ENCODE measurements around the gene NFIA.

The NFIA gene

DNA sequence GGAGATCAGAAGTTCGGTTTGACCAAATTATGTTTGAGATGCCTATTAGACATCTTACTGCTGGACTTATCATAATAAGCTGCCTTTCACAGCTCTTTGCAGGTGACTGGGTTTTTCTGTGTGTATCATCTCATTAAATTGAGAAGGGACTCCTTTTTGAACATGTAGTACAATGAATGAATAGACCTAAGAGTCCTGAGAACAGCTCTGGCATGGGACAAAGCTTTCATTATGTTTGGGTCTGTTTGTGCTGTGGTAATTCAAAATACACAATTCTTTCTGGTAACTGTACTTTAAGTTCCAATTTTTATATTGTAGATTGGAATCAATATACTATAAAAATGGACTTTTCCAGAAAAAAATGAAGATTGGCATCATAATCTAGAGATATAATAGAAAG lies 330.2 kb downstream of the NFIA start:
- FAIRE-seq = no peak

DNA sequence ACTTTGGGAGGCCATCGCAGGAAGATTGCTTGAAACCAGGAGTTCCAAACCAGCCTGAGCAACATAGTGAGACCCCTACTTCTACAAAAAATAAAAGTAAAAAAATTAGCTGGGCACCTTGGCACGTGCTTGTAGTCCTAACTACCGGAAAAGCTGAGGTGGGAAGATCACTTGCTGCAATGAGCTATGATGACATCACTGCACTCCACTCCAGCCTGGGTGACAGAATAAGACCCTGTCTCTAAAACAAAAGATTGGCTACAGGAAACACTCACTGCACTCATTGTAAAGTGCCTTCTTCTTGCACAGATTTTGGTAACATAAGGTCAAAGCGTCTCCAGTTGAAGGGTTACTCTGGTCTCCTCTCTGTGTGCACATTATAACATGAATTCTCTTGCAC lies 336.8 kb downstream of the NFIA start:
- no peak for FAIRE-seq

- FAIRE-seq = no peak
Measured at GRCh38 chr1:61419657-61420056, 337.3 kb downstream of the NFIA start.

GRCh38 chr1:61420243-61420642 lies 337.9 kb downstream of the NFIA start:
- FAIRE-seq = no peak

- FAIRE-seq = no peak
Measured at GRCh38 chr1:61420909-61421835, 338.8 kb downstream of the NFIA start.

DNA sequence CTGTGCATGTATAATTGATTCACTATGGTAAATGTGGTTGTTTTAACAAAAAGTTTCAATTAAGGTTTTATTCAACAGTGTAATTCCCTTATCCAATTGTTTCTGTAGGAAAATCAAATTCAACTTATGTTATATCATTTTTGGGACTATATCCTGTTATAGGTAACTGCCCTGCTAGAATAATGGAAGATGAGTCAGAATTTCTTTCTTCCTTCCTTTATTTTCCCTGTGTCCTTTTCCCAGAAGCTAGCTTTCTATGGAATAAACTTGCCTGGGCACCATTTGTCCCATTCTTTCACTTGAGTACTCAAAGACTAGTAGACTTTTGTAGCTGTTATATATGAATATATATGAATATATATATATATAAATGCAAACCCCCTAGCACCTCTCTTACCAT lies 341.3 kb downstream of the NFIA start:
- no peak for FAIRE-seq

DNA sequence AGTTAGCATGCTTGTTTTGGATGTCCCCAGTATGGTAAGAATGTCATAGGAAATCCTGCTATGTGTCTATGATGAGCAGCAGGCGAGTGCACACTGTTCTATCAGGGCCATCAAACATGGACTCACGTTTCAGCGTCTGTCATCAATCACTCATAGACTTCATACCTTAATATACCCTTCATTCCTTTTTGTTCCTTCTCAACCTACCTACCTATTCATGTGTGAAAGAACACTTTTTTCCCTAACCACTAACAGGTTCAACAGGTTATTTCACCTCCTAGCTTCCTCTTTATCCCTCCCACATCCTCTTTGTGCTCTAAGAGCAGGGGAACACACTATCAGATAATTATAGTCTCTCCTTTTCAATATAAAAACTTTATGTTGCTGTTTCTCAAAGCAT lies 342.0 kb downstream of the NFIA start:
- FAIRE-seq = no peak

- no peak for FAIRE-seq
Measured at GRCh38 chr1:61425040-61425439, 342.7 kb downstream of the NFIA start.

DNA sequence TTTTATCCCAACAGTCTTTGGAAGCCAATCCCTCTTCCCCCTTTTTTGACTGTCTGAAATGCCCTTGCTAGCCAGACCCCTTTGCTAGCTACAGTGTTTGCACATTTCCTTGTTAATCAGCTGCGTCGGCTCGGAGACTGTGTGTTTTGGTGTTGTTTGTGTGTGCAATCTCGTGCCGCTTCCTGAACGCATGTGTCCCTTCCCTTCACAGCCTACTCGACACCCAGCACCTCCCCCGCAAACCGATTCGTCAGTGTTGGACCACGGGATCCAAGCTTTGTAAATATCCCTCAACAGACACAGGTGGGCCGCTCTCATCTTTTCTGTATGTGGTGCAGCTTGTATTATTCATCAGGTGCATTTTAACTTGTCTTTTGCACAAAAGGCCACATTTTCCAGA lies 343.9 kb downstream of the NFIA start:
- FAIRE-seq = no peak

GRCh38 chr1:61426885-61427284 lies 344.5 kb downstream of the NFIA start:
- FAIRE-seq = no peak

DNA sequence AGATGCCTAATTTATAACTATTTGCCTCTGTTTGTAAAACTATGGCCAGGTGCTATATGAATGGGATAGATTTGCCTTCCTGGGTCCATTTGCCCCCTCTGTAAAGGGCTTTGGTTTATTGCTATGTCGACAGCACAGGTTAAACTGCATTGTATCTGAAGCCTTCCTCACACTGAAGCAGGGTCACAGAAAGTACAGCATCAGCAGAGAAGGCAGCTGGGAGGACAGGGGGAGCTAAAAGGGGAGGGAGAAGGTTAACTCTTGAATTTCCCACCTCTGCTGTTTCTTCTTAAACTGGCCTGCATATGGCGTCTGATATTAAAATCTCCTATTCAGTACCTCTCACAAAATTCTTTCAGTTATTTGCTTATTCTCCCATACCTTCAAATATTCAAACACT lies 345.1 kb downstream of the NFIA start:
- no peak for FAIRE-seq

DNA sequence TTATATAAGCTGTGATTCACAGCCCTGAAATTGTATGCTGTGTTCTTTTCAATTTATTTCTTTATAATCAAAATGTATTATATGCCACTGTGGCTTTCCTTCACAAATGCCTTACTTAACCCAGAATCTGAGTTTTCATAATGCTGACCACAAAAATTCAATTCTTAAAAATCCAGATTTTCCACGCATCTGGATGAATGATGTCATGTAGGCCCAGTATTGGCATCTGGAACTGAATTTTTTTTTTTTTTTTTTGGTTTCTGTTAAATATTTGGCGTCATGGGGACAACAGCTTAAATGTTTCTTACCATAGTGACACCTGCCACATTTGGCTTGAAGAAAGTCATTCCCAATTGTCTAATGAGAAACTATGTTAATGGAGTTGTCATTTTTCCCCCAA lies 345.8 kb downstream of the NFIA start:
- no peak for FAIRE-seq

GRCh38 chr1:61432616-61433388 lies 350.4 kb downstream of the NFIA start:
- FAIRE-seq = no peak

DNA sequence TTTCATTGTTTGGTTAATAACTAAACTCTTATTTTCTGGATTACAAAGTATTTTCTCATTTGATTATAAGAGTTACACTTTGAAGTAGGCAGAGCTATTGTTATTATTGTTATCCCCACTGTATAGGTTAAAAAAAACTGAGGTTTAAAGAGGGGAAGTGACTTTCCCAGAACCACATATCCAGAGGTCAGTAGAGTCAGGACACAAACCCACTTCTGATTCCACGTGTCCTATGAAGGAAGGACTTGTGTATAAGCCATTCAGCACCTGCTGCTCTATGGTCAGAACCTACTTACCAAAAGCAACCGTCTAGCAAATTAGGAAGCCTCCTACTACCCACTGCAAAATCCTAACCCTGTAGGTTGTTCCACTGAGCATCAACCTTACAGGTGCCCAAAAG lies 351.3 kb downstream of the NFIA start:
- no peak for FAIRE-seq

- FAIRE-seq = no peak
Measured at GRCh38 chr1:61434276-61434675, 351.9 kb downstream of the NFIA start.

GRCh38 chr1:61435226-61435625 lies 352.9 kb downstream of the NFIA start:
- FAIRE-seq = no peak

DNA sequence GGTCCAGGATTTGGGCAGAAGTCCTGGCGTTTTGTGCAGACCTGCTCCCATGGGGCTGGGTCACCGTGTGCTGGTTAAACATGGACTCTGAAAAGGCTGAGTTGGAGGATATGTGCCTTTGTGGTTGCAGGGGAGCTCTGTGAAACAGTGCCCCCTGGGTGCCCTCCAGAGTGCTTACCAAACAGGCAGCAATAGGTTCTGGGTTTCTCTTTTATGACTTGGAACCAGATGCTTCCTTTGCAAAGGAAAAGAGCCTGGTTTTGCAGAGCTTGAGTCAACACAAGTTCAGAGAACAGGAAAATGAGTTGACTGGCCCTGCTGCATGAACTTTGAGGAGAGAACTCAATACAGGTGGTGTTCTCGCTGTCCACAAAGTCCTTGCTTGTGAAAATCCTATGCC lies 353.7 kb downstream of the NFIA start:
- no peak for FAIRE-seq

- no peak for FAIRE-seq
Measured at GRCh38 chr1:61436491-61437120, 354.2 kb downstream of the NFIA start.

GRCh38 chr1:61439234-61439633 lies 356.9 kb downstream of the NFIA start:
- FAIRE-seq = no peak

DNA sequence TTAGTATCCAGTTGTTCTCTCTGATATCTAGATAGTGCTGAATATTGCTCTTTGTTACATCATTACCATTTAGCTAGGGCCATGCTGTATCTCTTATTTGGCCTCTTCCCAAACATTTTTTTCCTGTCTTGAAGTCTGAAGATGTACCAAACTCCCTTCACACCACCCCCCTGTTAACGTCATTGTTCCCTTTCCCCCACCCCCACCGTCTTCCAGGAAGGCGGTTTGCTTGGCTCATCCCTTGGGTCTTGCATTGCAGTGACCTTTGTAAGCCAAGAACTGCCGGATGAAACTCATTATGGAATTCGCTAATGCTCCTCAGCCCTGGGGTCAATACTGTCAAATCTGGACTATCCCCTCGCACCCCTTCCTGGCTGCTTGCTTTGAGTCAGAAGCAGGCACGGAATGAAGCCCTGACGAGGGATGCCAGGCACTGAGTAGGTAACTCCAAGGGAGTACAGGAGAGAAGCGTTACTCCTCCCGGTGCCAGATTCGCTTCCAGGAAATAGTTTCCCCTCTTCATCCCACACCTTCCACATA lies 359.4 kb downstream of the NFIA start:
- FAIRE-seq = no peak

GRCh38 chr1:61442544-61442943 lies 360.2 kb downstream of the NFIA start:
- peak; percentile 51 for FAIRE-seq

DNA sequence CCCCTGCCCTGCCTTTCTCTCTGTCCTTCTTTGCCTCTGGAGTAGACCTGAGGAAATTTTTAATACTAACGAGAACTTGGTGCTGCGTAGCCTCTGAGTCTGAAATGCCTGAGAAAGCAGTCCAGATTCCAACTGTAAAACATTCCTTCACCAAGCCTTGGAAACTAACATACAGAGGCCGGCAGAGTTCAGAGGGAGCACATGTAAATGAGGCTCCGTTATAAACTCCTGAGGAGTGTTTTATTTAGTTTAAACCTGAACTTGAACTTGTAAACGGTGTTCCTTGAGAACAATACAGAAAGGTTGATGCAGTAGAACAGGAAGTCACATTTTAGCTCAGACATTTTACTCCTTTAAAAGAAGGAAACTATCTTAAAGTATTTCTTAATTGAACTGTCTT lies 361.9 kb downstream of the NFIA start:
- FAIRE-seq = no peak

GRCh38 chr1:61445269-61445825 lies 363.0 kb downstream of the NFIA start:
- FAIRE-seq = no peak
